Measurements from ENCODE around the gene SPATA13. TPM values are rescaled to one million over a fixed set of nuclear protein-coding genes. Genes with fewer than 3 reads are reported as not detected.

Gene SPATA13
- total and polyA plus RNA-seq, 2 donors (not counting 3 experiments of a cell fraction or from before 2014, with no cell fraction given): 6.6 to 12.9 TPM

DNA sequence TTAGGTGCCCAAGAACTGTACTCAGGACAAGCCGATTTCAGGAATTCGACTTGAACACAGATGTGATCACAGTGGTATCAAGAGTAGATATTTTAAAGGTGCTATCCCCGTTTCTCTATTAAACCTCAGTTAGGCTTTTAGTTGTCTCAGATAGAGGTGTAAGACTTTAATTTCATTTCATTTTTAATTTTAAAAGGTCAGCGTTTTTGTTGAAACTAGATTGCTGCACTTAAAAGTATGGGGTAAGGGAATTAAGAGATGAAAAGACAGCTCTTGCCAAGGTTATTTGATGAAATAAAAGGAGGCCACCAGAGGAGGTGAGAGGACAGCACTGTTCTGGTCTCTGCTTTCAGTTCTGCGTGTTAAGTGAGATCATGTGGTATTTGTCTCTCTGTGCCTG lies 48.6 kb downstream of the SPATA13 start:
- dilution Hi-C loops (cut with MboI; ENCODE audit: extremely low pct_ligation_motif_present, low sequenced_read_pairs): no loop called here
- Histone ChIP-seq H3K4me1 (ENCODE audit: control insufficient read depth, extremely low read depth, insufficient read depth, low read length) (peaks cover 11% of the 10 kb centered on the region), H2AFZ (ENCODE audit: low read depth, low read length) (no peak overlapping the region), H3K27ac (ENCODE audit: insufficient read depth, low read depth, low read length) (no peak overlapping the region), H3K9me1 (replicated peaks; ENCODE audit: control insufficient read depth, extremely low read depth, insufficient read depth, low read length) (no peaks in the 10 kb centered on the region), H3K36me3 (ENCODE audit: control insufficient read depth in 2 of 2, extremely low read depth in 1 of 2, insufficient read depth in 2 of 2, low read length in 2 of 2) (no peaks in the 10 kb centered on the region), H3K4me3 (replicated peaks in 1 of 3; ENCODE audit: insufficient read depth in 1 of 3, low read depth in 1 of 3, low read length in 3 of 3) (no peak overlapping the region), H3K9me3 (replicated peaks; ENCODE audit: control insufficient read depth, insufficient read depth, low read length) (no peaks in the 10 kb centered on the region), H3K4me2 (ENCODE audit: insufficient read depth, low read length) (no peak overlapping the region), H4K20me1 (replicated peaks; ENCODE audit: control insufficient read depth, extremely low read depth, insufficient read depth, low read length) (no peaks in the 10 kb centered on the region), H3K9ac (replicated peaks; ENCODE audit: extremely low read depth, insufficient read depth, low read length) (no peak overlapping the region), H3K79me2 (ENCODE audit: control insufficient read depth, insufficient read depth, low read length) (peaks cover 15% of the 10 kb centered on the region), H3K27me3 (ENCODE audit: control insufficient read depth in 2 of 2, insufficient read depth in 2 of 2, low read length in 2 of 2) (no peaks in the 10 kb centered on the region)
- BruUV-seq (replicated peaks): no TSS peak
- DNase-seq (ENCODE audit: low read depth, low spot score): no peak
- no peak for FAIRE-seq
- CTCF ChIA-PET: interaction anchor here (1.3 to 1.9 kb wide), 2 partner anchors 9 to 31 kb away, joined by 3 to 6 read pairs; no protein-coding TSS in a partner anchor
- TF ChIP-seq FOS (IDR thresholded peaks at IDR 0.05; ENCODE audit: borderline replicate concordance, insufficient read depth, low read length) (no peak), EZH2 (IDR thresholded peaks at IDR 0.05; ENCODE audit: borderline replicate concordance, low read depth, low read length, severe bottlenecking) (no peak), POLR2A (IDR thresholded peaks at IDR 0.05; ENCODE audit: low read depth, low read length) (no peak), POLR2AphosphoS5 (IDR thresholded peaks at IDR 0.05; ENCODE audit: insufficient read depth, low read depth, low read length) (no peak), JUN (IDR thresholded peaks at IDR 0.05; ENCODE audit: borderline replicate concordance, insufficient read depth, insufficient read length, low read depth) (no peak), GATA2 (IDR thresholded peaks at IDR 0.05; ENCODE audit: insufficient read depth, insufficient read length, low read depth, low read length) (no peak), MYC (IDR thresholded peaks at IDR 0.05; ENCODE audit: low read depth, low read length) (no peak)
- TF ChIP-seq, protein P1, sequence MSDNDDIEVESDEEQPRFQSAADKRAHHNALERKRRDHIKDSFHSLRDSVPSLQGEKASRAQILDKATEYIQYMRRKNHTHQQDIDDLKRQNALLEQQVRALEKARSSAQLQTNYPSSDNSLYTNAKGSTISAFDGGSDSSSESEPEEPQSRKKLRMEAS (IDR thresholded peaks at IDR 0.05; ENCODE audit: insufficient read depth, insufficient read length): no peak
- TF ChIP-seq, protein P2, sequence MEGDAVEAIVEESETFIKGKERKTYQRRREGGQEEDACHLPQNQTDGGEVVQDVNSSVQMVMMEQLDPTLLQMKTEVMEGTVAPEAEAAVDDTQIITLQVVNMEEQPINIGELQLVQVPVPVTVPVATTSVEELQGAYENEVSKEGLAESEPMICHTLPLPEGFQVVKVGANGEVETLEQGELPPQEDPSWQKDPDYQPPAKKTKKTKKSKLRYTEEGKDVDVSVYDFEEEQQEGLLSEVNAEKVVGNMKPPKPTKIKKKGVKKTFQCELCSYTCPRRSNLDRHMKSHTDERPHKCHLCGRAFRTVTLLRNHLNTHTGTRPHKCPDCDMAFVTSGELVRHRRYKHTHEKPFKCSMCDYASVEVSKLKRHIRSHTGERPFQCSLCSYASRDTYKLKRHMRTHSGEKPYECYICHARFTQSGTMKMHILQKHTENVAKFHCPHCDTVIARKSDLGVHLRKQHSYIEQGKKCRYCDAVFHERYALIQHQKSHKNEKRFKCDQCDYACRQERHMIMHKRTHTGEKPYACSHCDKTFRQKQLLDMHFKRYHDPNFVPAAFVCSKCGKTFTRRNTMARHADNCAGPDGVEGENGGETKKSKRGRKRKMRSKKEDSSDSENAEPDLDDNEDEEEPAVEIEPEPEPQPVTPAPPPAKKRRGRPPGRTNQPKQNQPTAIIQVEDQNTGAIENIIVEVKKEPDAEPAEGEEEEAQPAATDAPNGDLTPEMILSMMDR (IDR thresholded peaks at IDR 0.05; ENCODE audit: extremely low read depth in 1 of 2, insufficient read depth in 1 of 2, low read depth in 1 of 2, low read length in 2 of 2): no peak
- intact Hi-C loops (cut with micrococcal nuclease): no loop called here
- POLR2A ChIA-PET: no interaction called here

Data from endothelial cell of umbilical vein (primary cell).